Thyroid gland (tissue), 4 donors: Measurements from ENCODE around the gene RANBP10.

Source experiments
- CTCF ChIP-seq, 6 experiments: fragments of 200-600 bp in 3 of 6; fragments of 450-650 bp in 3 of 6; sonication (generic) in 3 of 6; IDR thresholded peaks; one replicate each; pipeline ENCODE4 v1.5.1; 2016 to 2019; ENCODE audit warnings: antibody characterized with exemption in 6 of 6, mild to moderate bottlenecking in 2 of 6, inconsistent platforms in 1 of 6, moderate library complexity in 1 of 6
- POLR2A ChIP-seq, 2 donors: fragments of 450-650 bp; IDR thresholded peaks; one replicate each; pipeline ENCODE4 v1.6.1; 2017; ENCODE audit warnings: antibody characterized with exemption in 2 of 2, mild to moderate bottlenecking in 2 of 2, moderate library complexity in 1 of 2

GRCh38 chr16:67736858-67737257 is 69.5 kb downstream of the RANBP10 start:
- no peak for TF ChIP-seq POLR2A (IDR thresholded peaks at IDR 0.05)
- TF ChIP-seq CTCF (IDR thresholded peaks at IDR 0.05) = no peak
